HG02852 (cell line): ENCODE results near the gene SHOC1.
"Not testable (repeated sequence)": the region's sequence is repeated elsewhere in the genome, so short reads cannot be mapped to it uniquely, and the experiment has no call there.

Source experiments
- ATAC-seq: cut with Tn5 transposase; IDR thresholded peaks from one replicate; pipeline ENCODE4 v1.9.1; 2021; ENCODE audit warnings: mild to moderate bottlenecking, moderate library complexity; ENCODE audit not compliant: unreplicated experiment

SHOC1 gene

DNA sequence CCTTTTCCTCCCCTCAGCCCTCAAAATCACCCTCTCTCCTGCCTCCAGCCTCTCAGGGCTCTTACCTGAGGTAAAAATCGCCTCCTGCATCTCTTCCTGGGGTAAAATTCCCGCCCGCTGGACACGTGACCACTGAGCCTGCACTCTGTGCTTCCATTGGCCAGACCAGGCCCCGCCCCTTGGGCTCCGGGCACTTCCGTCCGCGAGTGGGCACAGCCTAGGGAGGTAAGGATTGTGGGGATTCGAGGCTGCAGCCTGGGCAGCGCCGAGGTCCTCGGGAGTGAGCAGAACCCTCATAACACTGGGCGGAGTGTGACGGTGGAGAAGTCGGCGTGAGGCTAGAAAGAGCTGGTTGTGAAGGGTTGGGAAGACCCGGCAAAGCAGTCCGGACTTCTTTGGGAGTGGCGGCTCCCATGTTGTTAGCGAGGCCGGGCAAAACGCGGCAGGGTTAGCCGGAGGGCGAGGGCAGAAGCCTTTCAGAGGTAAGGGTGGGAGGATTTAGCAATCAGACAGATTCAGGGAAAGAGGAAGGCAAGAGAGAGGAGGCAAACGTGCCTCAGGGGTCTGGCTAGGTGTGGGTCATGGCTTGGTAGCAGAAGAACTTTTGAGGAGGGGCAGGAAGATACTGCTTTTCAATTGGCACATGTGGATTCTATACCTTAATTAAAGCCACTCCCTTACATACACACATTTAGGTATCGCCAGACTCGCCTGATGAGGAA lies at the start of gene SHOC1:
SHOC1 (minus strand) TSS at position 103 of the 722 bp plus-strand sequence. CDS start 3,519 bp downstream, outside the sequence.
- ATAC-seq, result no peak

DNA sequence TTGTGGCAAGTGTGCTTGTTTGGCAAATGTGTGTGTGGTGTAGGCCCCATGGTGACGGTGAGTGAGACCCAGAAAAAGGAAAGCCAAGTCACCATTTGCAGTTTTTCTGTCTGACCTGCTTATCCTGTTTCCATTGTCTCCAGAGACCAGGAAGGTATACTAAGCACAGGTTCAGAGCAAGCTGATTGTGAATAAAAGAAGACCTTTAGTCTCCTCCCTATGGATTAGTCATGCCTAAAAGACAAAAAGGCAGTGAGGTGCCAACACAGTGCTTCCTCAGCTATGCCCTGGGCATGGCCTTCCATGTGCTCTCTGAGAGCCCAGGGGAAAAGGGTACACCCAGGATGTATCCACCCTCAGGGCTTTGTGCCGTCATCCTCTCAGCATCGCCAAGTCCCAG lies 49.2 kb upstream of the SHOC1 start:
- no peak for ATAC-seq

DNA sequence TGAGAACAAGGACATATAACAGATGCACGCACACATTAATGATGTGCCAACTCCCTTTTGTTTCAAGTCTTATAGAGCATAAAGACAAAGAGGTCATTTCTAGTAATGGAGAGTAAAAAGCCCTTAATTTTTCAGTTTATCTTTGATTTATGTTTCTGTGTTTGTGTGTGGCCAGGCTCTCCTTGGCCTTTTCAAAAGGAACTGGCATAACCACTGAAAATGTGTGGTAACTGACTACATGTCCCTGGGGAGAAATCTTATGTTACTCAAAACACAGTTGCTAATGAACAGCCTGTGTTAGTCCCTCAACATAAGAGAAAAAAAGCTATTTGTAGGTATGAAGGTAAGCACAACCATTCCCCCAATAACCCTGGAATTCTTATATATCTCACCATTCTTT lies 47.6 kb upstream of the SHOC1 start:
- no peak for ATAC-seq

DNA sequence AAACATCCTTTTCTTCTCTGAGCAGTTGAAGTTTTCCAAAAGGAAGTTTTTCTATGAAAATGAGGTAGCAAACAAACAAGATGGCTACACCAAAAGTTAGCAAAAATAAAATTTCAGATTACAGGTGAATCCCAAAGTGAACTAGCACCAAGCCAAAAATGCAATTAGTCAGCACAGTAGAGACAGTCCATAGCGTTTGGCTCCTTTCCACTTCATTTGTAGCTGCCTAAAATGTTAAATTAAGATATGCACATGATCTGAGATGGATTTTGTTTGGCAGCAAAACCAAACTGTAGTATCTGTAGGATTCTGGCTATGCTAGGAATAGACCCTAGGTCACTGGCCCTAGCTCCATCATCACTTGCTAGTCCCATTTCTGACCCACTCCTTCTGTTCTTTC lies 45.7 kb upstream of the SHOC1 start:
- ATAC-seq, result no peak

DNA sequence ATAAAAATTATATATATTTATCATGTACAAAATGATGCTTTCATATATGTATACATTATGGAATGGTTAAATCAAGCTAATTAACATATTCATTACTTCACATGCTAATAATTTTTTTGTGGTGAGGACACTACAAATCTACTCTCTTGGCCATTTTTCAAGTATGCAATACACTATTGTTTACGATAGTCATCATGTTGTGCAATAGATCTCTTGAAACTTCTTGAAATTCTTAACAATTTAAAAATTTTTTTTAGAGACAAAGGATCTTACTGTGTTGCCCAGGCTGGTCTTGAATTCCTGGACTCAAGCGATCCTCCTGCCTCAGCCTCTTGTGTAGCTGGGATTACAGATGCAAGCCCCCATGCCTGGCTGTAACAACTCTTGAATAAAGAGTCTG lies 45.2 kb upstream of the SHOC1 start:
- ATAC-seq, result no peak

DNA sequence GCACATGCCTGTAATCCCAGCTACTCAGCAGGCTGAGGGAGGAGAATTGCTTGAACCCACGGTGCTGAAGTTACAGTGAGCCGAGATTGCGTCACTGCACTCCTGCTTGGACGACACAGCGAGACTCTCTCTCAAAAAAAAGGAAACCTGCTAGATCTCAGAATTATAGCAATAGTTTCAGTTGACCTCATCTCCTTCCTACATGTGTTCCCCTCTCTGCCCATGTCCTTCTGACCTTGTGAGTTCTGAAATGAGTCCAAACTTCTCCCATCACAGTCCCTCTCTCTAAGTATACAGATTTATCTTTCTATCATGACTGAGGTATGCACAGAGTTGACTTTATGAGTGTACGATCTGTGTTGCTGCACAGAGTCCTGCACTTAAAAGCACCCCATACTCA lies 44.6 kb upstream of the SHOC1 start:
- peak; percentile 80 for ATAC-seq

DNA sequence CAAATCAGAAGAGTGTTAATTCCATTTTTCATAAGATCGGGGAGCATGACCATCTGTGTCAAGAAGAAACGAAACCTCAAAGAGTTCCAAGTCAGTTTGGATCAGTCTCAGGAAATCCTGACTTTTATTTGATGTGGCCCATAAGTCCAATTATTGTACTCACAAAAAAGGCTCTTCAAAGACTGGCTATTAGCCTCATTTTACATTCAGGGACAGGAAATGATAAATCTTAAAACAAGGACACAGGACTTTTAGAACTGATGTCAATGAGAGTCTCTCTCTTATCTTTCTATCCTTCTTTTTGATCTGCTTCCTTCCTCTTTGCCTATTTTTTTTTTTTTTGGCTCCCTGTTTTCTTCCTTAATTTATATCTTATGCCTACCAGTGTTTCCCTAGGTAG lies 43.7 kb upstream of the SHOC1 start:
- no peak for ATAC-seq

DNA sequence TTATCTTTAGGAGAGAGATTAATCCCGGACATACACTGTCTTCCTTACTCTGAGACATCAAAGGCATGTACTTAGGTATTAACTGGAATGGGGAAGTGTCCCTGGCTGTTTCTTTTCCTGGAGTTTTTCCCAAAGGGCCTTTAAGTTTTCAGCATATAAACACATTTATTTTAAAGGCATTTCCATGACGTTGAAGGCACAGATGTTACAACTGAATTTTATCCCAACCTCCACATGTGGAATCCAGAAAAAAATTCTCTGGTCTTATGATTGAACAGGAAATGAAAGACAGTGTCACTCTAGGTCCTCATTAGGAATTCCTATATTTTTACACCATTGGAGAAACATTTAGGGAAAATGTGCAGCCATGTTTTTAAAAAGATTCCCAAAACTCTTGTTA lies 41.6 kb upstream of the SHOC1 start:
- ATAC-seq, result no peak

DNA sequence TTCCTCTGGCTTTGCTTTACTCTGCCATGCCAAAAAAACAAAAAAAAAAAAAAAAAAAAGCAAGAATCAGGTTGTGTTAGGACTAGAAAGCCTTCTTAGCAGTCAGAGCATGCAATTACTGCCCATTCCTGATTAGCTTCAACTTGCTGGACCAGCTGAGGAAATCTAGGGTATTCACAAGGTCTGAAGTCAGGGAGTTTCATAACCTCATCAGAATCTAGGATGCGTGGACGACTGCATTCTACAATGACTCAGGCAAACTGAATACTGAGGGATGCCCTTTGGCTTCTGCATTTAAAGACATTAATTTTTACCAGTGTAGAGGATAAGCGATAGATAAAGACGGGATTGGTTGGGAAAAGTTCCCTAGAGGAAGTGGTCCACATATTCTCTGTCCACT lies 39.2 kb upstream of the SHOC1 start:
- no peak for ATAC-seq

DNA sequence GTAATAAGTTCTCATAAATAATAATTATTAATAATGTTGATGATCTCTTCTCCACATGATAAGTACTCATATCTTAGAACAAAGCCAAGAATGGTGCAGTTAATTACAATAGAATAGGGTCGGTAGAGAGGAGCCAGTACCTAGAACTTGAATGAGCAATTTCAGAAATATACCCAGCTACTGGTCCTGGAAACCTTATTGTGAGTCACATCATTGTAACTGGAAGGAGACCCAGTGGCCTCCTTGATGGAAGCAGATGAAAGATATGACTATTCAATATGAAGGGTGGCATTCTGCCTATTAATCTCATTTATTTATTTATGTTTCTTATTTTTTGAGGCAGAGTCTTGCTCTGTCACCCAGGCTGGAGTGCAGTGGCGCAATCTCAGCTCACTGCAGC lies 37.7 kb upstream of the SHOC1 start:
- ATAC-seq, result no peak

DNA sequence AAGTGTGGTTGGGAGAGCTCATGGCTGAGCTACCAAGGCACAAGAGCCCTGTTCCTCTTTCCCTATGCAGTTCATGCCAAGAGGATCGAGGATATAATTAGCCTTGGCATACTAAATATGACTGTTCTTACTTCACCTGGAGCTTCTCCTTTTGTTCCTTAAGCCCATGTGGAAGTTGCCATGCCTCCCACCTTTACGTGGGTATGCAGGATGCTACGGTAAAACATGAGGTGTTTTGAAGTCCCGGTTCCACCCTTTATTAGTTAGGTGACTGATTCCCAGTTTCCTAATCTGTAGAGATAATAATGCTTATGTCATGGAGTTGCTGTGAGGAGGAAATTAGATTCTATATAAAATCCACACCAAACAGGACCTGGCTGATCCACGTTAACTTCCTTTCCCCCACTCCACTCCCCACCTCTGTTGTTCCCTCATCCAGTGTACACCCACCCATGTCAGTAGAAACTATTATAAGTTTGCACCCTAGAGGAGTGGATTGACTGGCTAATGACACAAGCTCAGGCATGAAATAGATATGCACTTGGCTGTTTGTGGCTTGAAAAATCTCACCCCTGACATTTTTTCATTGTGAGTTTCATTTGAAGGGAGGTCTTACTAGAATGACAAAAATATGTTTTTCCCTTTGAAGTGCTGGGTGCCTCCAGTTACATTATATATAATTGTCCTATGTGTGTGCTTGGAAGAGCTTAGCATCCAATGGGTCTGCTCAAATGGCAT lies 36.8 kb upstream of the SHOC1 start:
- no peak for ATAC-seq

DNA sequence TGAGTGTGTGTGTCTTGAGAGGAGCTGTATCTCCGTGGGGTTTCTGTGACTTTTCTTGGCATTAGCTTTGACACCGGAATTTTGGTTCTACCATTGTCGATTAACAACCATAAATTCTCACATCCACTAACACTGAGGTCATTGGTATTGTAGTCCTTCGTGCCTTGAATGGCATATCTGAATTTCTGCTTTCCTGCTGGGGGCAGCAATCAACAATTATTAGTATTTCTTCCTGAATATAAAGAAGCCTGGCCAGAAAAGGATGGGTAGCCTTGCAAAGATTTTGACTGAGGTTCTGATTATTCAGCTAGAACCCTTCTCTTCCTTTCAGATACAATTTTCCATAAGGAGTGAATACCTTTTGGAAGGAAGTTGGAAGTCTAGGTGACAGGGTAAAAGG lies 33.5 kb upstream of the SHOC1 start:
- no peak for ATAC-seq

DNA sequence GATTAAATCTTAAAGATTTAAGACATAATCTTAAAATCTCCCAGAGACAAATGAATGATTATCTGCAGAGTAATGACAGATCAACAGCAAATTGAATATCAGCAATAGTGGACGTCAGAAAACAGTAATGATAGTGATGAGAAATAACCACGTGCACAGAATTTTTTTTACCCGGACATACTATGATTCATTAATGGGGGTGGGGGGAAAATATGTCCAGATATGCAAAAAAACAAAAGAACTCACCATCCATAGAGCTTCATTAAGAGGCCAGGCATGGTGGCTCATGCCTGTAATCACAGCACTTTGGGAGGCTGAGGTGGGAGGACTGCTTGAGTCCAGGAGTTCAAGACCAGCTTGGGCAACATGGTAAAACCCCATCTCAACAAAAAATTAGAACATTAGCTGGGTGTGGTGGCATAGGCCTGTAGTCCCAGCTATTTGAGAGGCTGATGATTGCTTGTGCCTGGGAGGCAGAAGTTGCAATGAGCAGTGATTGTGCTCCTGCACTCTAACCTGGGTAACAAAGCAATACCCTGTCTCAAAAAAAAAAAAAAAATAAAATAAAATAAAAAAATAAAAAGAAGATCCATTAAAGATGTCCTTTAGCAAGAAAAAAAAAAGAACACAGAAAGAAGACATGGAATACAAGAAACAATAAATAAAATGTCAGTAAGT lies 30.9 kb upstream of the SHOC1 start:
- no peak for ATAC-seq

DNA sequence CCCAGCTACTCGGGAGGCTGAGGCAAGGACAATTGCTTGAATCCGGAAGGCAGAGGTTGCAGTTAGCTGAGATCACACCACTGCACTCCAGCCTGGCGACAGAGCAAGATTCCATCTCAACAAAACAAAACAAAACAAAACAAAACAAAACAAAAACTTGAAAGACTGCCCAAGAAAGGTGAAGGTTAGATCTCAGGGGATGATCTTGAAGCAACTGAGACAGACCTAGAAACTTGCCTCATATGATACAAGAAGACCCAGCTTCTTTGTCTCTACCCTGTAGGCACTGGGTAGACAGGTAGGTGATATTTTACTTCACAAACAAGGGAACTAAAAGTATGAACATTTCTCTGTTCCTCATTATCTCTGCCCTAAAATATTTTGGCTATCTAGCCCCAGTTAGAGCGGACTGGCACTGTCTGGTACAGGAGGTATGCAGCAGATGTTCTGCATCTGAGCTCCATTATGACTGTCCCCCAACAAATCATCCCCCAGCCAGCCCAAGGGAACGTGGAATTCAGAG lies 26.3 kb upstream of the SHOC1 start:
- ATAC-seq, result no peak

DNA sequence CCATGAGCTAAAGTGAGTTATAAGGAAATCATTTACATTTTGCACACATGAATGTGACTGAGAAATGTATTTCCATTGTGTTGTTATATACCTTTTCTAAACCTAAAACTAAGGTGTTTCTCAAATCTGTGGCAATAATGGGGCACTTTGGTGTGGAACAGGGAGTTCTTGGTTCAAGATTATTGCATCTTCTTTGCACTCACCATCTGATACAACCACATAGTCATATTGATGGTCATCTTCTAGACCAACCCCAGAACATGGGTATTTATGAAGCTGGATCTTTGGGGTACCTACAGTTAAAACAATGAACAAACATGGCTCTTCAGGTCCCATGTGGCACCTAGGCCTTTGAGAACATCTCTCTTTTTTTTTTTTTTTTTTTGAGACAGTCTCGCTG lies 24.6 kb upstream of the SHOC1 start:
- ATAC-seq, result no peak

DNA sequence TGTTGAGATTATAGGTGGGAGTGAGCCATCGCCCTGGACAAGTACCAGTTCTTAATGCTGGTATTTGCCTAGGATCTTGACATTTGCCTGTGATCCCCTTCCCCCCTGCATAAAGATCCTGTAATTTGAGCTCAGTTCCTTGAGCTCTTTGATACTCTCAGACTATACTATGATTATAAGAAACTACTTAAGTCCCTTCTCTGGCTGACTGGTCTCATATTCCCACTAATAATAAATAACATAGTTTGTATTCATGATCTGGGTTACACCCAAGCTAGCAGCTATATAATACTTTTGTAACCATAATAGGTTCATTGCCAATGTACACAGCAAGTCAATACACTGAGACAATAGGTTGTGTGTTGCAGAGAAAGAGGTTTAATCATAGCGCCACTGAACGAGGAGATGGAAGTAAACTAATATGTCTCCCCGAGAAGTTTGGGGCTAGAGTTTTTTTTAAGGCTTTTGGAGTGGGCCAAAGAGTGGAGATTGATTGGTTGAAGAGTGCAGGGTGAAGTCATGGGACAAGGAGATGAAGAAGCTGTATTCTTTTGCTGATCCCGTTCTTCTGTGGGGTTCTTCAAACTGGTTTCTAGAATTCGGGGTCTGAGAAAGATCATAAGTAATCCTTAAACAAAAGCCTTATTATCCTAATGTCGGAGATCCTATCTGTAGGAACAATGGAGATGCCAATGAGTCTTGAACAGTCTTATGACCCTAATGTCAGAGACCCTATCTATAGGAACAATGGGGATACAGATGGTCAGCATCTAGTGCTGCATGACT lies 20.7 kb upstream of the SHOC1 start:
- ATAC-seq, result no peak

DNA sequence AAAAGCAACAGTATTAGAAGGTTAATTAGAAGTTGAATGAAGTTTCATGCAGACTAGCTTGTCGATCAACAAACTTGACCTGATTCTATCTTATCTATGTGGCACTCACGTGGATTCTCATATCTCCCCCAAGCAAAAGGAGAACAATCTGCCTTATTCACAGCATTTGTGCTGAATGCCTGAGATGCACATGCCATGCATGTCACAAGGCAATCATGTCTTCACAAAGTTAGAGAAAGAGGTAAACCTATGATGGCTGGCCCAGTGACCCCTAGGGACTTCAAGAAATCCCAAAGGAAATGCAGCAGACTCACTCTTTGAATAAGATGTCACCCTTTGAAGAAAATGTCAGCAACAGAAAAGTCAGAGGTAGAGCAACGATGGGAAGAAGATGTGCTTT lies 17.6 kb upstream of the SHOC1 start:
- no peak for ATAC-seq

DNA sequence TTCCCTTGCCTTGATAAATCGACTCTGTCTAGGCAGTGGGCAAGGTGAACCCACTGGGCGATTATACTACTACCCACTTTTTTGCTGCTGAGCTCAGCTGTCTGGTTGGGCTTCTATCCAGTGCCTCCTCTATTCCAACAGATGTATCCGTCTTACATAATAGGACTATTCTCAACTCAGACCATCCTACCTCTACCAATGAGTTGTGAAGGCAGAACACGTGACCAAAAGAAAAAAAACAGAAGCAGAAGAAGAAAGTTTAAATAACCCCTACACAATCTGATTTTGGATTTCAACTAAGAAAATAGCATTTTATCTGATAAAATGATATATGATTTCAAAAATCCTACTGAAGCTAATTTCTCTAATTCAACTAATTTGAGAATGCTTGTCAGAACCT lies 16.2 kb upstream of the SHOC1 start:
- ATAC-seq, result no peak

DNA sequence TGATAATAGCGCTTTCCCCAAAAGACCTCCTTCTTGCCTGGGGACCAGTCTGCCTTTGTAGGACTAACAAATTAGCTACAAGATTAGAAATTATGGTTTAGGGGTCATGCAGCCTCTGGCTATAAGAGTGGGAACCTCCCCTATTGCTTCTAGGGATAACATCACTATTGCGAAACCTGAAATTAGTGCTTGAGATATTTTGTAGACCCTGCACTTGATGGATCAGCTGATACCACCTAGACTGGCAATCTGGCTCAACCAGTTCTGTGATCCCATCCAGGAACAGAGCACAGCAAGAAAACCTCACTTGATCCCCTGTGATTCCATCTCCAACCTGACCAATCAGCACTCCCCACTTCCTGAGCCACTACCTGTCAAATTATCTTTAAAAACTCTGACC lies 15.7 kb upstream of the SHOC1 start:
- not testable (repeated sequence) for ATAC-seq

DNA sequence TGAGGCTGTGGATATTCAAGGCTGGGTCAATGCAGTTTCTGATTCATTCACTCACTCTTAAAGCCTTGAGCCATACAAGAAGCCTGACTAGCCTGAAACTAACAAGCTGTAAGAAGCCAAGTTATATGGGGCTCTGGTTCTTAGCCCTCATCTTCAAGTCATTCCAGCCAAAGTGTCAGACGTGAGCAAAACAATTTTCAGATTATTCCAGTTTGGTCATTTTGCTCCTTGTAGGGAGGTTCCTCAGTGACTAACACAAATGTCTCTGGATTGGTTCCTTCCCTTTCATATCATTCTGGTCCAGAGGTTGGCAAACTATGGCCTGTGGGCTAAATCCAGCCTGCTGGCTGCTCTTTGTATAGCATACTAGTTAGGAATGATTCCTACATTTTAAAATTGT lies 12.5 kb upstream of the SHOC1 start:
- no peak for ATAC-seq

DNA sequence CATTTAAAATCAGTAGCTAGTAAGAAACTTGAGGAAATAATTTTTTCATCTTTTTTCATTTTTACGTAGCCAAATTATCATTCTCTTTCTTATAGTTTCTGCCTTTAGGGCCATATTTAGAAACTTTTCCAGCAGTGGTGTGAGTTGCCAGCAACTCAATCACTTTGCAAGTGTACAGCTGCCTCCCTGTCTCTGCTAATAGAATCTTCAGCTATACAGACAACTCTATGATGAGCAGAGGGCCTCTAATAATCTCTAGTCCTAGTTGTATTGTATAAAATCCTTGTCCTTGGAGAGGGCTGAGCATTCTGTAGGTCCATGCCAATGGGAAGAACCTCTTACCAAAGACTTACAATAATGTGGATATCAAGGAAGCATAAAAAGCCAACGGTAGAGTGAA lies 11.5 kb upstream of the SHOC1 start:
- ATAC-seq, result no peak
